Right renal pelvis (tissue), 4 donors: ENCODE data around the gene DCANP1. TPM values are rescaled to one million over a fixed set of nuclear protein-coding genes. Genes with fewer than 3 reads are reported as not detected.
"Not testable (repeated sequence)": the region's sequence is repeated elsewhere in the genome, so short reads cannot be mapped to it uniquely, and the experiment has no call there.

ENCODE experiments used
- DNase-seq, 4 donors: peaks; one replicate each; pipeline ENCODE4 v3.0.0-alpha.2; 2013; ENCODE audit warnings: low read depth in 4 of 4, low spot score in 3 of 4, missing footprints in 1 of 4
- polyA plus RNA-seq, 4 donors: library from polyadenylated mRNA; unstranded; fragments of 120-200 nt; gene quantifications; one replicate each; pipeline ENCODE4 v1.2.1, GENCODE V29; 2013; ENCODE audit not compliant: insufficient read length in 4 of 4

The DCANP1 gene, protein sequence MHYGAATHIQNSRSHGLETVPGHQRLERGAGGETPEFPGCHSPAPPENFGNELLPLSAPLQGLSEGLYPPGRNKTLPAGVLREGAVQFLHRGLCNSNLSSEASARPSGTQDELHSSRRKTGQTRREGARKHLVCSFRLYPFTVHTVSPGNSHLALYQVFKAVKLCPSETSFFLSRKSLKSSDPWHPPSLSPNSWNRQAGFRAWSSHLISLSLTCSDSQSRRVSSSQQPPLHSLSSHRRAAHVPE
- polyA plus RNA-seq, result under 1 TPM in 2 of 4 donors, not detected in 2; 0.06 to 0.14 TPM

GRCh38 chr5:135447298-135447929 is at the start of gene DCANP1:
Gene DCANP1, minus strand, starts transcription at chr5:135447348. Its CDS starts 240 bp downstream, at chr5:135447108.
- DNase-seq, result no peak

DNA sequence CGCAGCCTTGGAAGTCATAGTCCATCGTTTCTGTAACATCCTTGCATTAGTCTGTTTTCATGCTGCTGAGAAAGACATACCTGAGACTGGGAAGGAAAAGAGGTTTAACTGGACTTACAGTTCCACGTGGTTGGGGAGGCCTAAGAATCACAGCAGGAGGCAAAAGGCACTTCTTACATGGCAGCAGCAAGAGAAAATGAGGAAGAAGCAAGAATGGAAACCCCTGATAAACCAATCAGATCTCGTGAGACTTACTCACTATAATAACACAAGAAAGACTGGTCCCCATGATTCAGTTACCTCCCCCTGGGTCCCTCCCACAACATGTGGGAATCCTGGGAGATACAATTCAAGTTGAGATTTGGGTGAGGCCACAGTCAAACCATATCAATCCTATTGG is 48.4 kb upstream of the DCANP1 start:
- DNase-seq, result not testable (repeated sequence)

- no peak for DNase-seq
Observed at GRCh38 chr5:135494196-135494595, 47.0 kb upstream of the DCANP1 start.

GRCh38 chr5:135493406-135494180 is 46.4 kb upstream of the DCANP1 start:
- no peak for DNase-seq

DNA sequence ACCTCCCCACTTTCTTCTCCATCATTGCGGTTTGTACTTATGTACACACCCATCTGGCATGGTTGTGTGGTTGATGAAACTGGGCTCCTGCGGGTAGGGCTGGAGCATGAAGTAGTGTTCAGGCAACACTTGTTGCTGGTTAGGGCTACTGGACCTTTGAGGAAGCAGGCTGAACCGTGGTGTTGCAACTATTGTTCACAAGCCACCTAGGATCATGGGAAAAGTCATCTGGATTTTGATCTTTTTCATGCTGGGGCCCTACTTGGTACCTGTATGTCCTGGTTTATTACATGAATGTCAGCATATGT is 45.1 kb upstream of the DCANP1 start:
- DNase-seq, result no peak

- DNase-seq, result no peak
Observed at GRCh38 chr5:135491552-135492318, 44.6 kb upstream of the DCANP1 start.

GRCh38 chr5:135491038-135491551 is 43.9 kb upstream of the DCANP1 start:
- no peak for DNase-seq

GRCh38 chr5:135490245-135491037 is 43.3 kb upstream of the DCANP1 start:
- no peak for DNase-seq

DNA sequence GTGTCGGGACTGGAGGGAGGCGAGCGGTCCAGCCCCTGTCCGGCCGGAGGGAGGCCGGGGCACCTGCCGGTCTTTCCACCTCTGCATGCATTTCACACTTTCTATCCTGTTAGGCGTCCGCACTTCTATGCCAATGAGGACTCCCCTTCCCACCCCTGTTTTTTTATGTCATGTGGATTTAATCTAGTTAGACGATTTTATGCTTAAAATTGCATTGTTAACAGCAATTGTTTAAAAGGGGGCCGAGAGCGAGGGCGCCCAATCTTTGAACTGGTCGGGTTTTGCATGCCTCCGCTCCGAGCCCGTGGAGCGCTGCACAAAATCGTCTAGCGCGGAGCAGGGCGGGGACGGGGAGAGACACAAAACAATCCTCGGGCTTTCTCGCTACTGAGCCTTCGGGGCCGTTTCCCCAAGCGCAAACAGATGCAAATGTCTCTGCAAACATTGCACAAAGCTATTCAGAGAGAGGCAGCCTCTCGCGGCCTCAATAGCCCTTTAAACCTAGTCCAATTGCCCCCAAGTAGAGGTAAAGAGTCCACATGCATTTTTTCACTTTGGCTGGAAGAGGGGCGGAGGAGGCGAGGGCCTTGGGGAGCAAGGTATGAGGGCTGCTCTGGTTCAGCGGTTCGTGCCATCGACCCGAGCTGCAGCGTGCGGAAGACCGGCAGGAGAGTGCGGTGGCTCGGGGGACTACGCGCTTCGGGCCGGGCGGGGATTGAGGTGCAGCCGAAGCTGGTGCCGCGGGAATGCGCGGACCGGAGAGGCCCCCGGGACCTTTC is 42.5 kb upstream of the DCANP1 start:
- DNase-seq, result no peak

- DNase-seq, result peak; percentile 41 to 54 (median 46)
Observed at GRCh38 chr5:135488727-135489465, 41.7 kb upstream of the DCANP1 start.

DNA sequence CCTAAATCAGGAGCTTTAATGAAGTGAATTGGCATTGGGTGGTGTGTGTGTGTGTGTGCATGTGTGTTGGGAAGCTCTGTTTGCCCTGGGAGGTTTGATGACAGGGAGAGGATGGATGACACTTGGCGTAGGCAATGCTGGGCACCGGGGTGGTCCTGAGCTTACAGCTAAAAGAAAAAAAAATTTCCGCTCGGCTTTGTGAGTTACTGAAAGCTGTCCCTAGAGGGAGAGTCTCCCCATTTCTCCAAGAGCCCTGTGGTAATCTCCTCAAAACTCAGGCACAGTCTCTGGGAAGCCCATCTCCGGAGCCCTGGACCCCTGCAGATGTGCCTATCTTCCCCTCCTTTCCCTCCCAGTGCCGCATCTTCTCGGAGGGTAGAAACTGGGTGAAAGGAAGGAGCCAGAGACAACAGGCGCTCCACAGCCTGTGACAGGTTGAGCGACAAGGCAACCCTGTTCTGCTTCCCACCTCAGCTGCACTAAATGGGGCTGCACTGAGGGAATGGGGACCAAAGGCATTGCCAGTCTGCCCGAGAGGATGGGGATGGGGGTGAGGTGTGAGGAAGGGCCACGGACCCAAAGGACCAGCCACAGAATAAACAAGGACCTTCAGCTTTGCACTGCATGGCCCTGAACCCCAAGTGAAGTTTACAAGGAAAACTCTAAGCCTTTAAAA is 40.8 kb upstream of the DCANP1 start:
- DNase-seq, result no peak

GRCh38 chr5:135487037-135487395 is 39.9 kb upstream of the DCANP1 start:
- no peak for DNase-seq

- DNase-seq, result no peak
Observed at GRCh38 chr5:135486131-135487036, 39.2 kb upstream of the DCANP1 start.

DNA sequence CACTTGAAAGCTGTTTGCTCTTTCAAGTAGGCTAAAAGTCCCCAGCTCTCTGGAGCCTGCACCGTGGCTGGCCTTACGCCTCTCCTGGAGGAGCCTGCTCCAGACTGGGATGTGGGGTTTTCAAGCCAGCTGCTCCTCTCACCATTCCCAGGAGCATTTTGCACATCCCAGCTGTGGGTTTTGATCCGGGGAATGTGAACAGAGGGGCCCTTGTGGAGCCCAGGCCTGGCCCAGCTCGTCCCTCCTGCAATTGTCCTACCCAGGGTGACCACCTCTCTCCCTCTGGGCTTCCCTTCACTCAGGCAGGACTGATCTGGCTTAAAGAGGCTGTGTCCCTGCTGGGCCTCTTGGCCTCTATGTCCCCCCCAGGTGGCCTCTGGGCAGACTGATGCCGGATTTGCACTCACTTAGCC is 37.5 kb upstream of the DCANP1 start:
- DNase-seq, result no peak

DNA sequence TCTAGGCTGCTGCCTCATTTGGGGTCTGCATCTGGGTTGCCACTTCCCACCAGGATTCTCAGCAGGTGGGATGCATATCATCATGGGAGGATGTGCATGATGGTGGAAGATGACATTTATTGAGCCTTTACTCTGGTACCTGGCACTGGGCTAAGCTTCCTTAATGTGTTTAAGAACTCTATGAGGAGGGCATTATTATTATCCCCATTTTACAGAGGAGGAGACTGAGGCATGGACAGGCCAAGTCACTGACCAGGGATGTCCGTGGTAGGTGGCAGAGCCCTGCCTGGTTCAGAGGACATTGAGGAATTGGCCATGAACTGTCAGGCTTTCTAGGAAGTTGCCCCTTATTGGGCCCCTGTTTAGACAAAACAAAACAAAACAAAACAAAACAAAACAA is 36.1 kb upstream of the DCANP1 start:
- no peak for DNase-seq

- no peak for DNase-seq
Observed at GRCh38 chr5:135482381-135482933, 35.3 kb upstream of the DCANP1 start.

DNA sequence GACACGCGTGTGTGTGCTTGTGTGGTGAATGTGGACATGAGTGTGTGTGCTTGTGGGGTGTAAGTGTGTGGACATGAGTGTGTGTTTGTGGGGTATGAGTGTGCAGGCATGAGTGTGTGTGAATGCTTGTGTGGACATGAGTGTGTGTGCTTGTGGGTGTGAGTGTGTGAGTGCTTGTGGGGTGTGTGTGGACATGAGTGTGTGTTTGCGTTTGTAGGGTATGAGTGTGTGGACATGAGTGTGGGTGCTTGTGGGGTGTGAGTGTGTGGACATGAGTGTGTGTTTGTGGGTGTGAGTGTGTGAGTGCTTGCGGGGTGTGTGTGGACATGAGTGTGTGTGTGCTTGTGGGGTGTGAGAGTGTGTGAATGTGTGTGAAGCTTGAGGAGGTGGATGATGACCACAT is 34.8 kb upstream of the DCANP1 start:
- DNase-seq, result no peak
